Measurements from ENCODE around the gene VWA5A. TPM values are rescaled to one million over a fixed set of nuclear protein-coding genes. Genes with fewer than 3 reads are reported as not detected.

Gene VWA5A
- total and polyA plus RNA-seq, 2 experiments from 2014 or later: 7.5 to 8.2 TPM

GRCh38 chr11:124176925-124177715 lies 61.9 kb downstream of the VWA5A start:
- H3K4me1 ChIP-seq (ENCODE audit: insufficient read depth): no peaks in the 10 kb centered on the region
- no peak overlapping the region for H3K4me3 ChIP-seq
- H3K79me2 ChIP-seq (ENCODE audit: insufficient read depth): no peaks in the 10 kb centered on the region
- H3F3A ChIP-seq (ENCODE audit: insufficient read depth): no peaks in the 10 kb centered on the region
- H3K9me2 ChIP-seq (ENCODE audit: insufficient read depth): no peaks in the 10 kb centered on the region
- H3K36me3 ChIP-seq (ENCODE audit: low read depth): no peaks in the 10 kb centered on the region
- TF ChIP-seq EZH2 (IDR thresholded peaks at IDR 0.05; ENCODE audit: insufficient read depth, poor library complexity, severe bottlenecking): no peak
- TF ChIP-seq EZH2phosphoT487 (IDR thresholded peaks at IDR 0.05; ENCODE audit: insufficient read depth, low read depth): no peak
- peaks cover 7% of the 10 kb centered on the region; the same call in 1 of the 2 replicates for H3K27me3 ChIP-seq (replicated peaks; ENCODE audit: insufficient read depth)
- no peak overlapping the region for H3K4me2 ChIP-seq (ENCODE audit: unreplicated experiment)
- no peak overlapping the region for H2AFZ ChIP-seq
- no peaks in the 10 kb centered on the region for H3K9me3 ChIP-seq (ENCODE audit: low read depth)
- in situ Hi-C loops (cut with MboI): no loop called here
- WGBS, 2 experiments (ENCODE audit: low coverage in 1 of 2, low lambda C conversion rate in 2 of 2, missing lambda C conversion rate in 2 of 2): 57 to 68% methylated on average over 5 of the region's 5 CpGs
- no peak overlapping the region for H3K27ac ChIP-seq
- DNase-seq: no peak
- H3K9ac ChIP-seq: no peak overlapping the region
- H4K20me1 ChIP-seq (ENCODE audit: insufficient read depth): no peaks in the 10 kb centered on the region

GRCh38 chr11:124179310-124179709 lies 64.1 kb downstream of the VWA5A start:
- no peak overlapping the region for H3K27ac ChIP-seq
- H3F3A ChIP-seq (ENCODE audit: insufficient read depth): no peaks in the 10 kb centered on the region
- no peak for DNase-seq
- in situ Hi-C loops (cut with MboI): no loop called here
- no peak overlapping the region for H2AFZ ChIP-seq
- no peaks in the 10 kb centered on the region for H3K9me2 ChIP-seq (ENCODE audit: insufficient read depth)
- H3K4me1 ChIP-seq (ENCODE audit: insufficient read depth): no peaks in the 10 kb centered on the region
- H3K9me3 ChIP-seq (ENCODE audit: low read depth): no peaks in the 10 kb centered on the region
- no peaks in the 10 kb centered on the region for H3K36me3 ChIP-seq (ENCODE audit: low read depth)
- H3K27me3 ChIP-seq (replicated peaks; ENCODE audit: insufficient read depth): peaks cover 12% of the 10 kb centered on the region
- no peak overlapping the region for H3K4me3 ChIP-seq
- no peaks in the 10 kb centered on the region for H3K79me2 ChIP-seq (ENCODE audit: insufficient read depth)
- WGBS, 2 experiments (ENCODE audit: low coverage in 1 of 2, low lambda C conversion rate in 2 of 2, missing lambda C conversion rate in 2 of 2): 30 to 33% methylated on average over 1 of the region's 1 CpG
- no peaks in the 10 kb centered on the region for H4K20me1 ChIP-seq (ENCODE audit: insufficient read depth)
- H3K4me2 ChIP-seq (ENCODE audit: unreplicated experiment): no peak overlapping the region
- no peak for TF ChIP-seq EZH2phosphoT487 (IDR thresholded peaks at IDR 0.05; ENCODE audit: insufficient read depth, low read depth)
- no peak for TF ChIP-seq EZH2 (IDR thresholded peaks at IDR 0.05; ENCODE audit: insufficient read depth, poor library complexity, severe bottlenecking)
- H3K9ac ChIP-seq: no peak overlapping the region

- in situ Hi-C loops (cut with MboI): no loop called here
These were observed 67.8 kb downstream of the VWA5A start, which contains the start of gene OR10D3 for GRCh38 chr11:124183068-124183467. OR10D3 (plus strand) TSS chr11:124183345; CDS start chr11:124185270, 1,925 bp downstream.

GRCh38 chr11:124190298-124191139 lies 75.3 kb downstream of the VWA5A start:
- no peak for DNase-seq
- no peak overlapping the region for H3K27ac ChIP-seq

More at GRCh38 chr11:124183068-124183467, 67.8 kb downstream of the VWA5A start, which contains the start of gene OR10D3:
- Histone ChIP-seq H3K4me2 (ENCODE audit: unreplicated experiment) (no peak within 1 kb of the TSS), H3K27me3 (replicated peaks; ENCODE audit: insufficient read depth) (peaks cover 21% of the 10 kb centered on the region), H3F3A (ENCODE audit: insufficient read depth) (no peaks in the 10 kb centered on the region), H3K27ac (no peak within 1 kb of the TSS), H2AFZ (no peak within 1 kb of the TSS), H3K9me2 (ENCODE audit: insufficient read depth) (no peaks in the 10 kb centered on the region), H4K20me1 (ENCODE audit: insufficient read depth) (no peaks in the 10 kb centered on the region), H3K79me2 (ENCODE audit: insufficient read depth) (no peaks in the 10 kb centered on the region), H3K36me3 (ENCODE audit: low read depth) (no peaks in the 10 kb centered on the region), H3K4me3 (no peak within 1 kb of the TSS), H3K9ac (no peak within 1 kb of the TSS), H3K4me1 (ENCODE audit: insufficient read depth) (no peaks in the 10 kb centered on the region), H3K9me3 (ENCODE audit: low read depth) (no peaks in the 10 kb centered on the region)
- TF ChIP-seq EZH2phosphoT487 (IDR thresholded peaks at IDR 0.05; ENCODE audit: insufficient read depth, low read depth): no peak
- no peak for TF ChIP-seq EZH2 (IDR thresholded peaks at IDR 0.05; ENCODE audit: insufficient read depth, poor library complexity, severe bottlenecking)
- no peak for DNase-seq
- 0 to 2% methylated on average over 3 of the region's 3 CpGs for WGBS, 2 experiments (ENCODE audit: low coverage in 1 of 2, low lambda C conversion rate in 2 of 2, missing lambda C conversion rate in 2 of 2)

More at GRCh38 chr11:124190298-124191139, 75.3 kb downstream of the VWA5A start:
- WGBS, 2 experiments (ENCODE audit: low coverage in 1 of 2, low lambda C conversion rate in 2 of 2, missing lambda C conversion rate in 2 of 2): 16 to 20% methylated on average over 2 of the region's 2 CpGs
- no peaks in the 10 kb centered on the region for H3F3A ChIP-seq (ENCODE audit: insufficient read depth)
- in situ Hi-C loops (cut with MboI): loop anchor here (10.0 kb wide), 1 partner anchor 116 kb away; no protein-coding TSS in a partner anchor
- H3K4me3 ChIP-seq: no peak overlapping the region
- H3K36me3 ChIP-seq (ENCODE audit: low read depth): no peaks in the 10 kb centered on the region
- H2AFZ ChIP-seq: no peak overlapping the region
- TF ChIP-seq EZH2phosphoT487 (IDR thresholded peaks at IDR 0.05; ENCODE audit: insufficient read depth, low read depth) (no peak), EZH2 (IDR thresholded peaks at IDR 0.05; ENCODE audit: insufficient read depth, poor library complexity, severe bottlenecking) (no peak)
- no peaks in the 10 kb centered on the region for H3K9me2 ChIP-seq (ENCODE audit: insufficient read depth)
- H3K9me3 ChIP-seq (ENCODE audit: low read depth): no peaks in the 10 kb centered on the region
- no peaks in the 10 kb centered on the region for H3K4me1 ChIP-seq (ENCODE audit: insufficient read depth)
- no peak overlapping the region for H3K9ac ChIP-seq
- H3K27me3 ChIP-seq (replicated peaks; ENCODE audit: insufficient read depth): peaks cover 31% of the 10 kb centered on the region
- H3K4me2 ChIP-seq (ENCODE audit: unreplicated experiment): no peak overlapping the region
- no peaks in the 10 kb centered on the region for H4K20me1 ChIP-seq (ENCODE audit: insufficient read depth)
- no peaks in the 10 kb centered on the region for H3K79me2 ChIP-seq (ENCODE audit: insufficient read depth)

Measured in GM23248 (cell line).